Large intestine (tissue), 3 donors: ENCODE measurements around the gene SNCG. TPM values are rescaled to one million over a fixed set of nuclear protein-coding genes. Genes with fewer than 3 reads are reported as not detected.
A peak's percentile ranks its signal among the peaks of the same experiment; 100 is the strongest.

Experiments used
- DNase-seq, 2 donors: peaks; one replicate each; pipeline versions ENCODE4 v3.0.0 to v3.0.0-alpha.2; 2013
- H3K27ac ChIP-seq: one replicate; pipeline ENCODE4 v1.5.1; 2013; ENCODE audit warnings: low read length
- H3K27me3 ChIP-seq: 2 replicates; pipeline ENCODE4 v1.6.1; 2013; ENCODE audit warnings: low read length; ENCODE audit not compliant: control insufficient read depth, insufficient read depth
- H3K36me3 ChIP-seq: 2 replicates; pipeline ENCODE4 v1.6.1; 2013; ENCODE audit warnings: low read length; ENCODE audit not compliant: control insufficient read depth, insufficient read depth
- H3K4me1 ChIP-seq: one replicate; pipeline ENCODE4 v1.6.1; 2013; ENCODE audit warnings: low read length; ENCODE audit not compliant: control insufficient read depth, insufficient read depth
- H3K4me3 ChIP-seq: one replicate; pipeline ENCODE4 v1.5.1; 2013; ENCODE audit warnings: low read length
- H3K9me3 ChIP-seq: one replicate; pipeline ENCODE4 v1.6.1; 2013; ENCODE audit warnings: mild to moderate bottlenecking, low read depth, low read length, moderate library complexity; ENCODE audit not compliant: control insufficient read depth
- WGBS: methylation state at CpG from one replicate; pipeline ENCODE4 v1.1.5; 2013; ENCODE audit warnings: low lambda C conversion rate; ENCODE audit not compliant: insufficient coverage; 5-methylcytosine and 5-hydroxymethylcytosine counted together
- polyA plus RNA-seq: library from polyadenylated mRNA; unstranded; fragments of 120-200 nt; gene quantifications from one replicate; pipeline ENCODE4 v1.2.1, GENCODE V29; 2013

SNCG gene
- polyA plus RNA-seq, 1 donor = 16.6 TPM

- no CpG with 5 or more reads among the region's 15 CpGs for WGBS
- Histone ChIP-seq H3K27ac (no peak overlapping the region), H3K9me3 (peaks cover 14% of the 10 kb centered on the region), H3K4me1 (peaks cover 6% of the 10 kb centered on the region), H3K36me3 (no peaks in the 10 kb centered on the region), H3K27me3 (no peaks in the 10 kb centered on the region), H3K4me3 (no peak overlapping the region)
- DNase-seq = peak; percentile 41 to 49
Observed at GRCh38 chr10:86953747-86954680, 4.4 kb upstream of the SNCG start.

GRCh38 chr10:86954681-86955500 is 3.5 kb upstream of the SNCG start:
- peaks cover 12% of the 10 kb centered on the region for H3K4me1 ChIP-seq
- H3K9me3 ChIP-seq = peaks cover 14% of the 10 kb centered on the region
- WGBS = no CpG with 5 or more reads among the region's 13 CpGs
- H3K27ac ChIP-seq = no peak overlapping the region
- H3K4me3 ChIP-seq = no peak overlapping the region
- H3K36me3 ChIP-seq = no peaks in the 10 kb centered on the region
- no peaks in the 10 kb centered on the region for H3K27me3 ChIP-seq
- DNase-seq = no peak

GRCh38 chr10:86955501-86956194 is 2.8 kb upstream of the SNCG start:
- DNase-seq = no peak
- no peak overlapping the region for H3K4me3 ChIP-seq
- H3K36me3 ChIP-seq = no peaks in the 10 kb centered on the region
- no peak overlapping the region for H3K27ac ChIP-seq
- WGBS = no CpG with 5 or more reads among the region's 16 CpGs
- H3K4me1 ChIP-seq = peaks cover 12% of the 10 kb centered on the region
- no peaks in the 10 kb centered on the region for H3K27me3 ChIP-seq
- H3K9me3 ChIP-seq = peaks cover 14% of the 10 kb centered on the region

GRCh38 chr10:86956195-86956847 is 2.1 kb upstream of the SNCG start:
- Histone ChIP-seq H3K27ac (no peak overlapping the region), H3K9me3 (peaks cover 14% of the 10 kb centered on the region), H3K4me1 (peaks cover 12% of the 10 kb centered on the region), H3K27me3 (no peaks in the 10 kb centered on the region), H3K36me3 (no peaks in the 10 kb centered on the region), H3K4me3 (no peak overlapping the region)
- WGBS = no CpG with 5 or more reads among the region's 7 CpGs
- DNase-seq = no peak

- H3K27me3 ChIP-seq = no peaks in the 10 kb centered on the region
- peaks cover 11% of the 10 kb centered on the region for H3K9me3 ChIP-seq
- no peak overlapping the region for H3K27ac ChIP-seq
- H3K36me3 ChIP-seq = no peaks in the 10 kb centered on the region
- peak overlapping the region; percentile 16 for H3K4me3 ChIP-seq
- DNase-seq = no peak
- WGBS = no CpG with 5 or more reads among the region's 7 CpGs
- peaks cover 12% of the 10 kb centered on the region for H3K4me1 ChIP-seq
Observed at GRCh38 chr10:86956848-86957448, 1.5 kb upstream of the SNCG start.

- Histone ChIP-seq H3K36me3 (no peaks in the 10 kb centered on the region), H3K27me3 (no peaks in the 10 kb centered on the region), H3K9me3 (peaks cover 7% of the 10 kb centered on the region), H3K4me1 (peaks cover 12% of the 10 kb centered on the region), H3K27ac (no peak within 1 kb of the TSS), H3K4me3 (peak within 1 kb of the TSS; percentile 16)
- DNase-seq = no peak
- WGBS = no CpG with 5 or more reads among the region's 9 CpGs
Observed at GRCh38 chr10:86957471-86958115, 806 bp upstream of the SNCG start, which contains the start of gene MMRN2. Gene MMRN2 (minus strand): TSS chr10:86957615. CDS start chr10:86957541, 74 bp downstream.

GRCh38 chr10:86958901-86959736 is 720 bp downstream of the SNCG start:
- H3K4me1 ChIP-seq = peaks cover 12% of the 10 kb centered on the region
- H3K27ac ChIP-seq = no peak overlapping the region
- H3K36me3 ChIP-seq = no peaks in the 10 kb centered on the region
- no peaks in the 10 kb centered on the region for H3K27me3 ChIP-seq
- WGBS = no CpG with 5 or more reads among the region's 16 CpGs
- H3K9me3 ChIP-seq = peaks cover 3% of the 10 kb centered on the region
- no peak for DNase-seq
- H3K4me3 ChIP-seq = no peak overlapping the region

- Histone ChIP-seq H3K27ac (no peak overlapping the region), H3K4me1 (peaks cover 10% of the 10 kb centered on the region), H3K36me3 (no peaks in the 10 kb centered on the region), H3K4me3 (no peak overlapping the region), H3K9me3 (no peaks in the 10 kb centered on the region), H3K27me3 (no peaks in the 10 kb centered on the region)
- no peak for DNase-seq
- no CpG with 5 or more reads among the region's 2 CpGs for WGBS
Observed at GRCh38 chr10:86959737-86960002, 1.3 kb downstream of the SNCG start.
